Activated B cell treated with CpG ODN at 0.5 μM for 24 hours (primary cell): ENCODE results near the gene FCRL2. TPM values are rescaled to one million over a fixed set of nuclear protein-coding genes. Genes with fewer than 3 reads are reported as not detected.

Experiments used
- ATAC-seq: fragments of 200-7000 bp; cut with Tn5 transposase; one replicate; pipeline ENCODE4 v1.10.0; 2021; ENCODE audit warnings: low read depth, mild to moderate bottlenecking, moderate library complexity
- CTCF ChIA-PET: fragments of 350-600 bp; sonication (Branson Sonifier 250); formaldehyde crosslinking; loops from one replicate; lab custom pipeline; 2021; ENCODE audit warnings: antibody characterized with exemption; lab: Charles Lee
- POLR2A ChIA-PET: fragments of 350-600 bp; sonication (Branson Sonifier 250); formaldehyde crosslinking; loops from one replicate; lab custom pipeline; 2021; ENCODE audit warnings: antibody characterized with exemption; lab: Charles Lee
- DNase-seq: peaks from one replicate; pipeline ENCODE4 v3.0.0; 2022
- H3K27ac Mint-ChIP-seq: one replicate; pipeline ENCODE4 v1.8.0; 2020; ENCODE audit warnings: mixed read lengths
- H3K27me3 Mint-ChIP-seq: one replicate; pipeline ENCODE4 v1.8.0; 2021; ENCODE audit warnings: mixed read lengths
- H3K36me3 Mint-ChIP-seq: one replicate; pipeline ENCODE4 v1.8.0; 2021; ENCODE audit warnings: low read depth, mixed read lengths
- H3K4me1 Mint-ChIP-seq: one replicate; pipeline ENCODE4 v1.8.0; 2021; ENCODE audit warnings: mixed read lengths
- H3K4me3 Mint-ChIP-seq: one replicate; pipeline ENCODE4 v1.8.0; 2020; ENCODE audit warnings: mild to moderate bottlenecking, mixed read lengths
- H3K9me3 Mint-ChIP-seq: one replicate; pipeline ENCODE4 v1.8.0; 2020; ENCODE audit warnings: mixed read lengths
- CTCF ChIP-seq: fragments of 200-600 bp; IDR thresholded peaks from one replicate; pipeline ENCODE4 v1.8.0; 2022; ENCODE audit warnings: antibody characterized with exemption, mild to moderate bottlenecking
- intact Hi-C: fragments of 100-400 bp; cut with micrococcal nuclease; formaldehyde crosslinking; loops from one replicate; pipeline ENCODE4 v1.15.1; 2024
- total RNA-seq: library from RNA; stranded (reverse); gene quantifications from 2 replicates; pipeline ENCODE4 v1.2.3, GENCODE V29; 2022

Gene FCRL2
- total RNA-seq, 1 donor from 2014 or later = 51.6 TPM

GRCh38 chr1:157725221-157725577 is 51.7 kb downstream of the FCRL2 start:
- H3K9me3 Mint-ChIP-seq = peaks cover 17% of the 10 kb centered on the region
- CTCF ChIA-PET = interaction anchor here (0.6 to 2.6 kb wide), 5 partner anchors 34 to 145 kb away, joined by 3 to 17 read pairs (median 7); no protein-coding TSS in a partner anchor

GRCh38 chr1:157724537-157725220 is 52.3 kb downstream of the FCRL2 start:
- peak overlapping the region; percentile 67 for H3K4me3 Mint-ChIP-seq
- CTCF ChIA-PET = interaction anchor here (0.6 to 1.9 kb wide), 5 partner anchors 13 to 145 kb away, joined by 3 to 9 read pairs (median 3); no protein-coding TSS in a partner anchor
- no peak for TF ChIP-seq CTCF
- no peaks in the 10 kb centered on the region for H3K27me3 Mint-ChIP-seq
- H3K36me3 Mint-ChIP-seq = peaks cover 18% of the 10 kb centered on the region
- H3K4me1 Mint-ChIP-seq = peaks cover 75% of the 10 kb centered on the region
- ATAC-seq = peak; percentile 42
- DNase-seq = no peak
- POLR2A ChIA-PET = interaction anchor here (0.6 to 1.8 kb wide), 8 partner anchors 10 to 989 kb away, joined by 4 to 12 read pairs (median 7); partner anchors contain the start of genes FCRL3 and FCRL4
- peaks cover 17% of the 10 kb centered on the region for H3K9me3 Mint-ChIP-seq
- intact Hi-C loops = loop anchor here (1.0 to 10.0 kb wide), 5 partner anchors 14 to 1350 kb away; partner anchors contain the start of genes AIM2 and CD1C
- H3K27ac Mint-ChIP-seq = peak overlapping the region; percentile 97

More at GRCh38 chr1:157725221-157725577, 51.7 kb downstream of the FCRL2 start:
- TF ChIP-seq CTCF = no peak
- H3K4me3 Mint-ChIP-seq = peak overlapping the region; percentile 16
- DNase-seq = no peak
- intact Hi-C loops = loop anchor here (1.0 to 10.0 kb wide), 5 partner anchors 15 to 1350 kb away; partner anchors contain the start of genes AIM2 and CD1C
- H3K27me3 Mint-ChIP-seq = no peaks in the 10 kb centered on the region
- peaks cover 18% of the 10 kb centered on the region for H3K36me3 Mint-ChIP-seq
- peak overlapping the region; percentile 97 for H3K27ac Mint-ChIP-seq
- POLR2A ChIA-PET = interaction anchor here (0.7 to 2.6 kb wide), 5 partner anchors 10 to 127 kb away, joined by 3 to 30 read pairs (median 5); partner anchors contain the start of genes FCRL3 and FCRL4
- H3K4me1 Mint-ChIP-seq = peaks cover 71% of the 10 kb centered on the region
- ATAC-seq = peak; percentile 17

GRCh38 chr1:157723157-157723556 is 53.8 kb downstream of the FCRL2 start:
- Mint-ChIP-seq H3K27ac (peak overlapping the region; percentile 91), H3K4me3 (peak overlapping the region; percentile 42), H3K36me3 (peaks cover 18% of the 10 kb centered on the region), H3K4me1 (peaks cover 72% of the 10 kb centered on the region), H3K27me3 (no peaks in the 10 kb centered on the region), H3K9me3 (peaks cover 12% of the 10 kb centered on the region)
- CTCF ChIA-PET = interaction anchor here (1.9 kb wide), 1 partner anchor 50 kb away, joined by 9 read pairs; no protein-coding TSS in a partner anchor
- DNase-seq (no peak), ATAC-seq (no peak)
- TF ChIP-seq CTCF = no peak
- intact Hi-C loops = loop anchor here (10.0 kb wide), 2 partner anchors 562 to 1352 kb away; partner anchors contain the start of genes AIM2 and CD1C
- POLR2A ChIA-PET = interaction anchor here (0.6 to 1.8 kb wide), 2 partner anchors 11 to 47 kb away, joined by 3 to 8 read pairs; no protein-coding TSS in a partner anchor

GRCh38 chr1:157721985-157722384 is 54.9 kb downstream of the FCRL2 start:
- no peak overlapping the region for H3K4me3 Mint-ChIP-seq
- peaks cover 18% of the 10 kb centered on the region for H3K36me3 Mint-ChIP-seq
- ChIA-PET CTCF (no interaction called here), POLR2A (no interaction called here)
- peak overlapping the region; percentile 91 for H3K27ac Mint-ChIP-seq
- intact Hi-C loops = loop anchor here (10.0 kb wide), 2 partner anchors 563 to 1353 kb away; partner anchors contain the start of genes AIM2 and CD1C
- ATAC-seq = no peak
- H3K27me3 Mint-ChIP-seq = no peaks in the 10 kb centered on the region
- peaks cover 63% of the 10 kb centered on the region for H3K4me1 Mint-ChIP-seq
- TF ChIP-seq CTCF = no peak
- peaks cover 10% of the 10 kb centered on the region for H3K9me3 Mint-ChIP-seq
- no peak for DNase-seq

- Mint-ChIP-seq H3K4me3 (no peak overlapping the region), H3K27me3 (no peaks in the 10 kb centered on the region), H3K36me3 (peaks cover 1% of the 10 kb centered on the region), H3K27ac (peak overlapping the region; percentile 53), H3K4me1 (peaks cover 33% of the 10 kb centered on the region), H3K9me3 (no peaks in the 10 kb centered on the region)
- ATAC-seq (no peak), DNase-seq (no peak)
- no peak for TF ChIP-seq CTCF
- POLR2A ChIA-PET = no interaction called here
- intact Hi-C loops = no loop called here
- CTCF ChIA-PET = no interaction called here
These were observed 61.2 kb downstream of the FCRL2 start for GRCh38 chr1:157715736-157716135.
